Activated T-cell treated with anti-CD3 and anti-CD28 coated beads for 4 hours (primary cell): ENCODE results near the gene TRIM21.
"Not testable (repeated sequence)": the region's sequence is repeated elsewhere in the genome, so short reads cannot be mapped to it uniquely, and the experiment has no call there.

Experiments used
- DNase-seq: peaks from one replicate; pipeline ENCODE4 v3.0.0-alpha.2; 2020

The TRIM21 gene

GRCh38 chr11:4393209-4393857 lies at the start of gene TRIM21:
Gene TRIM21 (minus strand): TSS chr11:4393702. CDS start chr11:4390409, 3,293 bp downstream.
- DNase-seq, result peak; percentile 93

GRCh38 chr11:4441515-4441914 lies 48.0 kb upstream of the TRIM21 start:
- no peak for DNase-seq

GRCh38 chr11:4436411-4436810 lies 42.9 kb upstream of the TRIM21 start:
- DNase-seq, result no peak

DNA sequence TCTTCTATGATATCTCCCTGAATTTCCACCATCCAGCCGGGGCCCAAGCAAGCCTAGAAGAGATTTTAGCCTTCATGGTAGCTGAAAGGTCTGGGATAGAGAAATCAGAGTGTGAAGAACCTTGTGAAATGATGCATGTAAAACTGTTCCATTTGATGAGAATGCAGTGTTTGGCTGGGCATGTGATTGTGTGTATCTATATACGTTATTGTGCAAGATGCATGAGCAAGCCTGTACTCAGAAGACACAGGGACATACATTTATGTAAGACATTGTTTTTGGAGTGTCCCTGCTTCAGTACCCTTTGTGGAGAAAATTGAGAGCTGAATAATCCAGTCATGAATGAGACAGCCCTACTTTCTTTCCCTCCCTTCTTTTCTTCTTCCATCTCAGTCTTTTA lies 40.4 kb upstream of the TRIM21 start:
- no peak for DNase-seq

GRCh38 chr11:4430051-4430450 lies 36.5 kb upstream of the TRIM21 start:
- no peak for DNase-seq

GRCh38 chr11:4418403-4418802 lies 24.9 kb upstream of the TRIM21 start:
- DNase-seq, result no peak

- DNase-seq, result no peak
These were observed 23.3 kb upstream of the TRIM21 start for GRCh38 chr11:4416816-4417215.

DNA sequence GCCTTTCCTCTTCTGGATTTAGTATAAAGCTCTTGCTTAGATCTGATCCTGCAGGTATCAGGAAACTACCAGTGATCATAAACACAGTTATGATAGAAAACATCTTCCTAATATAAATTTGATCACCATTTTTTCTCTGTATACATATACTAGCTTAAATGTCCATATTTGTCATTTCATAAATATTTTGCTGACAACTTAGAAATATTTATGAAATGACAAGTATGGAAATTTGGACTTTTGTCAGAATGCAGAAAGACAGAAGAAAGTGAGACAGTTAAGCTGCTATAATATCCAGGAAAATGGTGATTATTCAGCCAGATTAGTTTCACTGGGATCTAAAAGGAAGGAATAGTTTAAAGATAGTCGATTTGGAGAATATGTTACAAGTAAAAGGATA lies 22.8 kb upstream of the TRIM21 start:
- DNase-seq, result no peak

DNA sequence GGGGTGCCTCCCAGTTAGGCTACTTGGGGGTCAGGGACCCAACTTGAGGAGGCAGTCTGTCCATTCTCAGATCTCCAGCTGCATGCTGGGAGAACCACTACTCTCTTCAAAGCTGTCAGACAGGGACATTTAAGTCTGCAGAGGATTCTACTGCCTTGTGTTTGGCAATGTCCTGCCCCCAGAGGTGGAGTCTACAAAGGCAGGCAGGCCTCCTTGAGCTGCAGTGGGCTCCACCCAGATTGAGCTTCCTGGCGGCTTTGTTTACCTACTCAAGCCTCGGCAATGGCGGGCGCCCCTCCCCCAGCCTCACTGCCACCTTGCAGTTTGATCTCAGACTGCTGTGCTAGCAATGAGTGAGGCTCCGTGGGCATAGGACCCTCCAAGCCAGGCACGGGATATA lies 12.7 kb upstream of the TRIM21 start:
- not testable (repeated sequence) for DNase-seq

- no peak for DNase-seq
These were observed 339 bp upstream of the TRIM21 start for GRCh38 chr11:4393858-4394223.

GRCh38 chr11:4388221-4388620 lies 5.3 kb downstream of the TRIM21 start:
- no peak for DNase-seq

- no peak for DNase-seq
These were observed 7.3 kb downstream of the TRIM21 start for GRCh38 chr11:4385978-4386740.

GRCh38 chr11:4381901-4382300 lies 11.6 kb downstream of the TRIM21 start:
- DNase-seq, result no peak

GRCh38 chr11:4375431-4376140 lies 17.9 kb downstream of the TRIM21 start:
- no peak for DNase-seq

DNA sequence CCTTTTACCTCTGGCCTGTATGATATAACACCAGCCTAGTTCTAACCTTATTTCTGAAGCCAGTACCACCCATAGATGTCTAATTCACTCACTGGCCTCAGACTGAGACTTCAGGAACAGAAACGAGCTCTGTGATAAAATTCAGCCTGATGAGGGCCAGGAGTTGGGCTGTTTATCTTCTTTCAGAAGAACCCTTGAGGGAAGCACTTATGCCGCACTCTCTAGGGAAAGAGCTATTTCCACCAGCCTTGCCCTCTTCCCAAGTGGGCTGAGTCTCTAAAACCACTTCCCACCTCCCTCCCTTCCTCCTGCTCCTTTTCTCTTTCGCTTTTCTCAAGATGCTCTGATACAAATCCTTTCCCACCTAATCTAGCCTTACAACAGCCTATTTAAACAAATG lies 23.3 kb downstream of the TRIM21 start:
- no peak for DNase-seq

DNA sequence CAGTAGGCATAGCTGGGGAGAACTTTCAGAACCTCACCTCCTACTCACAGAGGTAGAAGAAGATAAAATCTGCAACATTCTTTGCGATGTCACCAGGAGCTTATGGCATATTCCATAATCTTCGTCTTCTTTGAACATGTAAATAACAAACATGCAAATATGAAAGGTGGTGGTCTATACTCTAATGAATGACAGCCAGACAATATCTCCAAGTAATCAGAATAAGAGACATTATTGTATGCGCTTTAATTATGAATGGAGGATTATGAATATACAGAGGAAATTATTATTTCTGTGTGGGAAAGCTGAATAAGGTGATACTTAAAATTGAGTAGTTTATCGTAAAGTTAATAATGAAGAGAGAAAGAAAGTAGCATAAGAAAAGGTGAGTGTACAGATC lies 25.2 kb downstream of the TRIM21 start, which contains the start of gene OR52B4:
OR52B4 (minus strand) TSS at position 101 of the 400 bp plus-strand sequence; CDS start at position 10, 91 bp downstream.
- no peak for DNase-seq

- DNase-seq, result not testable (repeated sequence)
These were observed 45.4 kb downstream of the TRIM21 start for GRCh38 chr11:4348142-4348541.

DNA sequence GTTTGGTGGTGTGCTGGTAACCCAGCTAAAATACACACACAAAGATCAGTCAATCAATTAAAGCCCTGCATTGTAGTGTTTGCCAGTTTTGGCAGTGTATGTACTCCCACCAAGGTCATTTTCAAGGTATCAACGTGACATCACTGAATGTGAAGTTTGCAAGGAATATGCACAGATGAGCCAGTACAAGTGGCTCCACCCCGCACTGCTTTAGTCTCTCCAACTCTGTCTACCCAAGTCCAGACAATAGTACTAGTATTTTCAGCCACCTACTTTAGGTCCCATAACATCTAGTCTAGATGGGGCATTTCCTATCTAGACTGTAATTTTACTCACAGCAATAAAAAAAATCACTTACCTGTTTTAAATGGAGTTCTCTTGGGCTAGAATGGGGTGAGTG lies 48.1 kb downstream of the TRIM21 start:
- DNase-seq, result not testable (repeated sequence)
